ENCODE data around the gene ORC6.

Gene ORC6

DNA sequence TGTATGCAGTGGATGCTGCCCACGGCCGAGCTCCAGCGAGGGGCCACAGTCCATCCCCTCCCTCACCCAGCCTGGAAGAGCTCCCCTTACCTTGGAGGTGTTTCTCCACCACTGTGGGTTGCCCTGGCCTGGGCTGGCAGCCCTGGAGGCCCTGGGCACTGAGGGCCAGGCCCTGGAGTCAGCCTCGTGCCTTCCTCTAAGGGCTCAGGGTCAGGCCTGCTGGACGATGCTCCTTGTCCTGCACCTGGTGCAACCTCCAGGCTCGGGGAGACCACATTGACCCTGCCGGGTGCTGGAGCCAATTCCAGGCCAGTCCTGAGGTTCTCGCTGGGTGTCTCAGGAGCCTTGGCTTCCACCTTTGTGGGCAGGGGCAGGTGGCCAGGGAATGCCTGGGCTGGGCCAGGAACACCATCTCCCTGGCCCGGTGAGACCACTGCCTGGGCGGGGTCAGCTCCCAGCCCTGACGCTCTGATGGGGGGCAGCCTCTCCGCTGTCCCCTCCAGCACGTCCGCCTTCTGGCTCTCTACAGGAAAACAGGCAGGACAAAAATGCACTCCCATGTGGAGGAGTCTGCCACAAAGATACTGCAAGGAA is 48.3 kb downstream of the ORC6 start:
- Histone ChIP-seq H3K4me3 (replicated peaks; ENCODE audit: insufficient read depth, low read length) (no peak overlapping the region), H3K27me3 (ENCODE audit: insufficient read depth, poor library complexity, severe bottlenecking) (no peaks in the 10 kb centered on the region), H3K27ac (replicated peaks) (no peak overlapping the region)
- no peak for DNase-seq (ENCODE audit: low read depth in 1 of 2, low spot score in 1 of 2)
- TF ChIP-seq, protein P1, sequence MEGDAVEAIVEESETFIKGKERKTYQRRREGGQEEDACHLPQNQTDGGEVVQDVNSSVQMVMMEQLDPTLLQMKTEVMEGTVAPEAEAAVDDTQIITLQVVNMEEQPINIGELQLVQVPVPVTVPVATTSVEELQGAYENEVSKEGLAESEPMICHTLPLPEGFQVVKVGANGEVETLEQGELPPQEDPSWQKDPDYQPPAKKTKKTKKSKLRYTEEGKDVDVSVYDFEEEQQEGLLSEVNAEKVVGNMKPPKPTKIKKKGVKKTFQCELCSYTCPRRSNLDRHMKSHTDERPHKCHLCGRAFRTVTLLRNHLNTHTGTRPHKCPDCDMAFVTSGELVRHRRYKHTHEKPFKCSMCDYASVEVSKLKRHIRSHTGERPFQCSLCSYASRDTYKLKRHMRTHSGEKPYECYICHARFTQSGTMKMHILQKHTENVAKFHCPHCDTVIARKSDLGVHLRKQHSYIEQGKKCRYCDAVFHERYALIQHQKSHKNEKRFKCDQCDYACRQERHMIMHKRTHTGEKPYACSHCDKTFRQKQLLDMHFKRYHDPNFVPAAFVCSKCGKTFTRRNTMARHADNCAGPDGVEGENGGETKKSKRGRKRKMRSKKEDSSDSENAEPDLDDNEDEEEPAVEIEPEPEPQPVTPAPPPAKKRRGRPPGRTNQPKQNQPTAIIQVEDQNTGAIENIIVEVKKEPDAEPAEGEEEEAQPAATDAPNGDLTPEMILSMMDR (IDR thresholded peaks at IDR 0.05; ENCODE audit: insufficient read depth, low read length), result no peak
- TF ChIP-seq, protein P2, sequence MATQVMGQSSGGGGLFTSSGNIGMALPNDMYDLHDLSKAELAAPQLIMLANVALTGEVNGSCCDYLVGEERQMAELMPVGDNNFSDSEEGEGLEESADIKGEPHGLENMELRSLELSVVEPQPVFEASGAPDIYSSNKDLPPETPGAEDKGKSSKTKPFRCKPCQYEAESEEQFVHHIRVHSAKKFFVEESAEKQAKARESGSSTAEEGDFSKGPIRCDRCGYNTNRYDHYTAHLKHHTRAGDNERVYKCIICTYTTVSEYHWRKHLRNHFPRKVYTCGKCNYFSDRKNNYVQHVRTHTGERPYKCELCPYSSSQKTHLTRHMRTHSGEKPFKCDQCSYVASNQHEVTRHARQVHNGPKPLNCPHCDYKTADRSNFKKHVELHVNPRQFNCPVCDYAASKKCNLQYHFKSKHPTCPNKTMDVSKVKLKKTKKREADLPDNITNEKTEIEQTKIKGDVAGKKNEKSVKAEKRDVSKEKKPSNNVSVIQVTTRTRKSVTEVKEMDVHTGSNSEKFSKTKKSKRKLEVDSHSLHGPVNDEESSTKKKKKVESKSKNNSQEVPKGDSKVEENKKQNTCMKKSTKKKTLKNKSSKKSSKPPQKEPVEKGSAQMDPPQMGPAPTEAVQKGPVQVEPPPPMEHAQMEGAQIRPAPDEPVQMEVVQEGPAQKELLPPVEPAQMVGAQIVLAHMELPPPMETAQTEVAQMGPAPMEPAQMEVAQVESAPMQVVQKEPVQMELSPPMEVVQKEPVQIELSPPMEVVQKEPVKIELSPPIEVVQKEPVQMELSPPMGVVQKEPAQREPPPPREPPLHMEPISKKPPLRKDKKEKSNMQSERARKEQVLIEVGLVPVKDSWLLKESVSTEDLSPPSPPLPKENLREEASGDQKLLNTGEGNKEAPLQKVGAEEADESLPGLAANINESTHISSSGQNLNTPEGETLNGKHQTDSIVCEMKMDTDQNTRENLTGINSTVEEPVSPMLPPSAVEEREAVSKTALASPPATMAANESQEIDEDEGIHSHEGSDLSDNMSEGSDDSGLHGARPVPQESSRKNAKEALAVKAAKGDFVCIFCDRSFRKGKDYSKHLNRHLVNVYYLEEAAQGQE (IDR thresholded peaks at IDR 0.05; ENCODE audit: insufficient replicate concordance, low read depth), result no peak
- TF ChIP-seq GABPA (IDR thresholded peaks at IDR 0.05; ENCODE audit: low read depth), result no peak
- TF ChIP-seq POLR2AphosphoS5 (IDR thresholded peaks at IDR 0.05; ENCODE audit: low read depth), result no peak
- TF ChIP-seq SPI1 (IDR thresholded peaks at IDR 0.05; ENCODE audit: borderline replicate concordance, low read depth), result no peak

DNA sequence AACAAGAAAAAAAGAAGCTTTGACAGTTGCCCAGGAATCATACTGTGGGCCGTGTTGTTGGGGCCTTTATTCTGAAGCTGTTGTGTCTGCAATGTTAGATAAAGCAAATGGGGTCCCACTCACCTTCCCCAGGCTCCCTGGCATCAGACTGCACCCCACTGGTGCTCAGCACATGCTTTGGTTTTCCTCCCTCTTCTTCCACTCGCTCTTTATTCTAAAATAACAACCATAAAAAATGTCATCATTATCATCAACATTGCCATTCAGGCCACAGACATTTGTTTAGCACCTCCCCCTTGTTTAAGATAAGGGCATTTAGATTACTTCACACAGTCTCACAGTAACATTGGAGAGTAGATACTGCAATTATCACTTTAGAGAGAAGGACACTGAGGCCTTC is 50.5 kb downstream of the ORC6 start:
- TF ChIP-seq POLR2AphosphoS5 (IDR thresholded peaks at IDR 0.05; ENCODE audit: low read depth) (no peak), GABPA (IDR thresholded peaks at IDR 0.05; ENCODE audit: low read depth) (no peak), SPI1 (IDR thresholded peaks at IDR 0.05; ENCODE audit: borderline replicate concordance, low read depth) (no peak)
- TF ChIP-seq, protein P2 (IDR thresholded peaks at IDR 0.05; ENCODE audit: insufficient replicate concordance, low read depth), result no peak
- TF ChIP-seq, protein P1 (IDR thresholded peaks at IDR 0.05; ENCODE audit: insufficient read depth, low read length), result no peak
- no peak for DNase-seq (ENCODE audit: low read depth in 1 of 2, low spot score in 1 of 2)
- H3K27me3 ChIP-seq (ENCODE audit: insufficient read depth, poor library complexity, severe bottlenecking), result no peaks in the 10 kb centered on the region
- no peak overlapping the region for H3K27ac ChIP-seq (replicated peaks)
- no peak overlapping the region for H3K4me3 ChIP-seq (replicated peaks; ENCODE audit: insufficient read depth, low read length)

DNA sequence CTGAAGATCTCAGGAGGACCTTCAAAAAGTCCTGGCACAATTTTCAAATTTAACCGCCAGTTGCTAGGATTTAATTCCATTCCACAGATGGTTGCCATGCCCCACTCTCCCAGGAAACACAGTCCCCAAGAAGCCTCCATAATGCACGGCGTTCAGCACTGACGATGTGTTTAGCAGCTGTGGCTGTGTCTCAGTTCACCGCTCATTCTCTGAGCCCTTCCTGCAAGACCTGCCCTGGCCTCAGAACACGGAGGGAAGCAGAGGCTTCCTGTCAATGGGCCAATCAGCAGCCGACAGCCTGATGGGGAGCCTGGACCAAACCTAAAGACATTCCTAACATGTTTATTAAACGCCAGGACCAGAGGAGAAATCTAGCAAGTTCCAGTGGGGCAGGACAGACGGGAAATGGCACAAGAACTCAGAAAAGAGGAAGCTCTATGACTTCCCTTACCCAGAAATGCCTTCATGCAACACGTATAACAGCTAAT is 53.8 kb downstream of the ORC6 start:
- Histone ChIP-seq H3K27ac (replicated peaks) (peak overlapping the region; percentile 73), H3K27me3 (ENCODE audit: insufficient read depth, poor library complexity, severe bottlenecking) (no peaks in the 10 kb centered on the region), H3K4me3 (replicated peaks; ENCODE audit: insufficient read depth, low read length) (no peak overlapping the region)
- peak; percentile 21 to 70 for DNase-seq (ENCODE audit: low read depth in 1 of 2, low spot score in 1 of 2)
- TF ChIP-seq GABPA (IDR thresholded peaks at IDR 0.05; ENCODE audit: low read depth) (no peak), SPI1 (IDR thresholded peaks at IDR 0.05; ENCODE audit: borderline replicate concordance, low read depth) (peak; percentile 87), POLR2AphosphoS5 (IDR thresholded peaks at IDR 0.05; ENCODE audit: low read depth) (no peak)
- TF ChIP-seq, protein P2 (IDR thresholded peaks at IDR 0.05; ENCODE audit: insufficient replicate concordance, low read depth), result no peak
- TF ChIP-seq, protein P1 (IDR thresholded peaks at IDR 0.05; ENCODE audit: insufficient read depth, low read length), result no peak
